H1 (cell line): ENCODE results near the gene SLC17A5.

ENCODE experiments used
- ATF3 ChIP-seq: IDR thresholded peaks from 2 replicates; pipeline ENCODE4 v1.6.1; 2011; ENCODE audit warnings: low read depth, mild to moderate bottlenecking, low read length; ENCODE audit not compliant: insufficient read depth
- CBX5 ChIP-seq: fragments of 300-800, 300-1000 bp; sonication (generic); IDR thresholded peaks from 2 replicates; pipeline ENCODE4 v1.7.1; 2016; ENCODE audit warnings: antibody characterized with exemption, low read length, low read depth
- CHD2 ChIP-seq: IDR thresholded peaks from 2 replicates; pipeline ENCODE4 v1.6.1; 2012; ENCODE audit warnings: low read length, improper control_type of control experiment
- CTCF ChIP-seq, 3 experiments: IDR thresholded peaks; 1 replicate in 2 of 3; 2 replicates in 1 of 3; pipeline versions ENCODE4 v1.5.1 to v1.6.1; 2011; ENCODE audit warnings: low read length in 3 of 3, mild to moderate bottlenecking in 3 of 3, inconsistent platforms in 2 of 3, low read depth in 1 of 3, moderate library complexity in 1 of 3; ENCODE audit not compliant: insufficient read depth in 1 of 3; ENCODE audit errors: control extremely low read depth in 1 of 3
- EP300 ChIP-seq, 2 experiments: IDR thresholded peaks; 1 replicate in 1 of 2; 2 replicates in 1 of 2; pipeline ENCODE4 v1.6.1; 2011 to 2012; ENCODE audit warnings: low read depth in 2 of 2, low read length in 2 of 2, mild to moderate bottlenecking in 2 of 2, borderline replicate concordance in 1 of 2, inconsistent platforms in 1 of 2, moderate library complexity in 1 of 2
- HDAC6 ChIP-seq: IDR thresholded peaks from one replicate; pipeline ENCODE4 v1.7.1; 2012; ENCODE audit warnings: low read depth, mild to moderate bottlenecking, inconsistent platforms, low read length, moderate library complexity
- JUND ChIP-seq: IDR thresholded peaks from 2 replicates; pipeline ENCODE4 v1.6.1; 2011; ENCODE audit warnings: mild to moderate bottlenecking, improper control_type of control experiment, low read length
- KDM1A ChIP-seq: fragments of 200-600, 300-600 bp; sonication (generic); IDR thresholded peaks from 2 replicates; pipeline ENCODE4 v1.7.1; 2016; ENCODE audit warnings: mild to moderate bottlenecking, low read length, borderline replicate concordance
- NANOG ChIP-seq: IDR thresholded peaks from 2 replicates; pipeline ENCODE4 v1.6.1; 2011; ENCODE audit warnings: low read length, low read depth, mild to moderate bottlenecking, inconsistent platforms; ENCODE audit not compliant: insufficient read depth, poor library complexity, severe bottlenecking
- POLR2A ChIP-seq, 2 experiments: IDR thresholded peaks; 1 replicate in 1 of 2; 2 replicates in 1 of 2; pipeline ENCODE4 v1.6.1; 2011; ENCODE audit warnings: low read depth in 2 of 2, low read length in 2 of 2, mild to moderate bottlenecking in 2 of 2; ENCODE audit errors: control extremely low read depth in 1 of 2
- SP1 ChIP-seq: IDR thresholded peaks from 2 replicates; pipeline ENCODE4 v1.6.1; 2011; ENCODE audit warnings: low read depth, low read length
- TAF1 ChIP-seq: IDR thresholded peaks from 2 replicates; pipeline ENCODE4 v1.6.1; 2011; ENCODE audit warnings: mild to moderate bottlenecking, low read depth, low read length
- TCF12 ChIP-seq: IDR thresholded peaks from 2 replicates; pipeline ENCODE4 v1.6.1; 2011; ENCODE audit warnings: low read depth, mild to moderate bottlenecking, low read length
- YY1 ChIP-seq: IDR thresholded peaks from 2 replicates; pipeline ENCODE4 v1.6.1; 2011; ENCODE audit warnings: low read depth, mild to moderate bottlenecking, low read length

DNA sequence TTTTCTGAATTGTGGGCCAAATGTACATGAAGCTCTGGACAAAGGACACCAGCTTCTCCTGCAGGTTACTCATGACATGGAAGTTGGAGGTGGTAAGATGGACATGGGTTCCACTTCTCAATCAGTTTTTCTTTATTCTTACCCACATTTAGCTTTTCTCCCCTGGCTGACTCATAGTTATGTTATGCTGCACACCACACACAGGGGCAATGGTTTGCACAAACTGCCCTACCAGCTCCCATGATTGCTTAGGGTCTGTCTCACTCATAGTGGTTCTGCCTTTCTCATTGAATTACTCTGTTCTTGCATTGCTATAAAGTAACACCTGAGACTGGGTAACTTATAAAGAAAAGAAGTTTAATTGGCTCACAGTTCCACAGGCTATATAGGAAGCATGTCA lies 37.7 kb upstream of the SLC17A5 start:
- no peak for TF ChIP-seq SP1
- no peak for TF ChIP-seq JUND
- TF ChIP-seq HDAC6, result no peak
- TF ChIP-seq ATF3, result no peak
- no peak for TF ChIP-seq TAF1
- no peak for TF ChIP-seq CTCF (IDR thresholded peaks at IDR 0.05; ENCODE audit: control extremely low read depth in 1 of 3, insufficient read depth in 1 of 3, low read depth in 1 of 3, low read length in 3 of 3)
- no peak for TF ChIP-seq KDM1A
- no peak for TF ChIP-seq TCF12
- no peak for TF ChIP-seq NANOG
- no peak for TF ChIP-seq CBX5
- no peak for TF ChIP-seq CHD2
- TF ChIP-seq EP300 (IDR thresholded peaks at IDR 0.05; ENCODE audit: borderline replicate concordance in 1 of 2, low read depth in 2 of 2, low read length in 2 of 2), result no peak
- TF ChIP-seq YY1, result no peak
- no peak for TF ChIP-seq POLR2A (IDR thresholded peaks at IDR 0.05; ENCODE audit: control extremely low read depth in 1 of 2, low read depth in 2 of 2, low read length in 2 of 2)
